Peyer's patch (tissue), 4 donors: ENCODE measurements around the gene DCANP1.

Experiments used
- CTCF ChIP-seq, 6 experiments: fragments of 450-650 bp in 4 of 6; fragments of 200-600 bp in 2 of 6; sonication (generic) in 1 of 6; IDR thresholded peaks; one replicate each; pipeline ENCODE4 v1.5.1; 2017 to 2019; ENCODE audit warnings: antibody characterized with exemption in 6 of 6, mild to moderate bottlenecking in 3 of 6, moderate library complexity in 1 of 6
- POLR2A ChIP-seq, 2 donors: fragments of 450-650 bp; IDR thresholded peaks; one replicate each; pipeline ENCODE4 v1.5.1; 2017; ENCODE audit warnings: antibody characterized with exemption in 2 of 2, mild to moderate bottlenecking in 2 of 2, moderate library complexity in 2 of 2

GRCh38 chr5:135460246-135461033 is 13.3 kb upstream of the DCANP1 start:
- TF ChIP-seq CTCF (IDR thresholded peaks at IDR 0.05) (no peak), POLR2A (IDR thresholded peaks at IDR 0.05) (no peak)
